ENCODE measurements around the gene ZNF234. TPM values are rescaled to one million over a fixed set of nuclear protein-coding genes. Genes with fewer than 3 reads are reported as not detected.

Gene ZNF234
- total and polyA plus RNA-seq, 10 donors: 2.2 to 17.6 (median 13.0) TPM

GRCh38 chr19:44204772-44205171, 63.4 kb downstream of the ZNF234 start:
- 78 to 90% (median 87%) methylated on average over 2 of the region's 2 CpGs for WGBS, 5 donors
- Histone ChIP-seq H3K4me1 (peaks cover 0 to 13% (median 8%) of the 10 kb centered on the region in 6 donors), H3K4me3 (no peak overlapping the region), H3K9me3 (peaks cover 0 to 76% (median 49%) of the 10 kb centered on the region in 8 donors), H3K27ac (no peak overlapping the region), H3K27me3 (replicated peaks in 1 of 7) (no peaks in the 10 kb centered on the region), H3K36me3 (peaks cover 0 to 3% (median 0%) of the 10 kb centered on the region in 6 donors)
- no peak for DNase-seq
- intact Hi-C loops (cut with DNase I; ENCODE audit: low total_unique reads): loop anchor here (5.0 kb wide), 1 partner anchor 37 kb away; the partner anchor contains the start of gene ZNF226
- TF ChIP-seq POLR2A (IDR thresholded peaks at IDR 0.05) (no peak), CTCF (IDR thresholded peaks at IDR 0.05 in 8 of 11, conservative IDR thresholded peaks at IDR 0.05 in 3 of 11) (no peak), POLR2AphosphoS5 (IDR thresholded peaks at IDR 0.05) (no peak)

GRCh38 chr19:44207126-44207803, 65.9 kb downstream of the ZNF234 start:
- peak overlapping the region; percentile 58 to 84 (median 68) for H3K4me3 ChIP-seq
- intact Hi-C loops (cut with DNase I; ENCODE audit: low total_unique reads): loop anchor here (5.0 kb wide), 1 partner anchor 40 kb away; the partner anchor contains the start of gene ZNF226
- H3K36me3 ChIP-seq: peaks cover 0 to 3% (median 0%) of the 10 kb centered on the region in 6 donors
- H3K27me3 ChIP-seq (replicated peaks in 1 of 7): no peaks in the 10 kb centered on the region
- peak; percentile 93 for DNase-seq
- WGBS, 5 donors: 4 to 5% (median 4%) methylated on average over 25 to 26 of the region's 26 CpGs
- TF ChIP-seq CTCF (IDR thresholded peaks at IDR 0.05 in 8 of 11, conservative IDR thresholded peaks at IDR 0.05 in 3 of 11): no peak
- peak; percentile 57 to 89 (median 85) for TF ChIP-seq POLR2AphosphoS5 (IDR thresholded peaks at IDR 0.05)
- peaks cover 0 to 51% (median 30%) of the 10 kb centered on the region in 8 donors for H3K9me3 ChIP-seq
- peaks cover 0 to 18% (median 13%) of the 10 kb centered on the region in 6 donors for H3K4me1 ChIP-seq
- peak overlapping the region; percentile 73 to 93 (median 91) for H3K27ac ChIP-seq

Other genes starting within 250 kb of the ZNF234 start
- 10 to 100 TPM; 12.9 to 24.5 (median 16.2) TPM for gene ZNF45, start 206.3 kb upstream of the ZNF234 start, total RNA-seq
- 1 to 10 TPM; 3.9 to 6.1 (median 5.4) TPM for gene ZNF45, start 206.3 kb upstream of the ZNF234 start, polyA plus RNA-seq
- 1 to 10 TPM; 3.4 to 8.7 (median 6.3) TPM for gene ZNF221, start 190.3 kb upstream of the ZNF234 start, total RNA-seq
- gene ZNF221, start 190.3 kb upstream of the ZNF234 start, polyA plus RNA-seq: under 1 TPM; 0.09 to 0.58 (median 0.29) TPM
- gene ZNF155, start 157.4 kb upstream of the ZNF234 start, total RNA-seq: 10 to 100 TPM in 5 of 7 donors, 1 to 10 TPM in 2; 9.7 to 18.2 (median 11.8) TPM
- 1 to 10 TPM; 5.1 to 6.1 (median 5.3) TPM for gene ZNF155, start 157.4 kb upstream of the ZNF234 start, polyA plus RNA-seq
- 10 to 100 TPM in 2 of 7 donors, 1 to 10 TPM in 5; 7.9 to 15.2 (median 8.9) TPM for gene ZNF230, start 138.6 kb upstream of the ZNF234 start, total RNA-seq
- 1 to 10 TPM; 2.4 to 3.0 (median 2.7) TPM for gene ZNF230, start 138.6 kb upstream of the ZNF234 start, polyA plus RNA-seq
- 10 to 100 TPM in 1 of 7 donors, 1 to 10 TPM in 6; 4.6 to 12.5 (median 5.8) TPM for gene ZNF222, start 116.2 kb upstream of the ZNF234 start, total RNA-seq
- gene ZNF222, start 116.2 kb upstream of the ZNF234 start, polyA plus RNA-seq: 1 to 10 TPM; 3.4 to 4.8 (median 4.0) TPM
- gene ZNF223, start 89.5 kb upstream of the ZNF234 start, total RNA-seq: 1 to 10 TPM; 3.7 to 9.9 (median 6.3) TPM
- 1 to 10 TPM; 2.7 to 2.9 (median 2.9) TPM for gene ZNF223, start 89.5 kb upstream of the ZNF234 start, polyA plus RNA-seq
- gene ZNF284, start 69.4 kb upstream of the ZNF234 start, total RNA-seq: 1 to 10 TPM; 1.8 to 3.8 (median 3.0) TPM
- gene ZNF284, start 69.4 kb upstream of the ZNF234 start, polyA plus RNA-seq: 1 to 10 TPM in 1 of 3 donors, under 1 TPM in 2; 0.59 to 1.3 (median 0.82) TPM
- 10 to 100 TPM; 39.4 to 61.8 (median 49.8) TPM for gene ZNF224, start 47.2 kb upstream of the ZNF234 start, total RNA-seq
- 10 to 100 TPM; 15.9 to 26.6 (median 22.6) TPM for gene ZNF224, start 47.2 kb upstream of the ZNF234 start, polyA plus RNA-seq
- gene ZNF225, start 28.2 kb upstream of the ZNF234 start, total RNA-seq: 1 to 10 TPM; 5.0 to 9.4 (median 6.6) TPM
- gene ZNF225, start 28.2 kb upstream of the ZNF234 start, polyA plus RNA-seq: 1 to 10 TPM; 1.4 to 2.0 (median 1.7) TPM
- 10 to 100 TPM; 21.5 to 40.0 (median 29.3) TPM for gene ZNF226, start 23.5 kb downstream of the ZNF234 start, total RNA-seq
- gene ZNF226, start 23.5 kb downstream of the ZNF234 start, polyA plus RNA-seq: 10 to 100 TPM; 14.4 to 20.9 (median 15.8) TPM
- gene ZNF227, start 71.0 kb downstream of the ZNF234 start, total RNA-seq: 10 to 100 TPM; 23.0 to 32.6 (median 30.2) TPM
- gene ZNF227, start 71.0 kb downstream of the ZNF234 start, polyA plus RNA-seq: 1 to 10 TPM; 4.7 to 8.1 (median 5.5) TPM
- gene ZNF233, start 118.3 kb downstream of the ZNF234 start, total RNA-seq: 1 to 10 TPM in 6 of 7 donors, under 1 TPM in 1; 0.75 to 2.3 (median 1.4) TPM
- gene ZNF233, start 118.3 kb downstream of the ZNF234 start, polyA plus RNA-seq: under 1 TPM; 0.15 to 0.49 (median 0.42) TPM
- gene ZNF235, start 163.5 kb downstream of the ZNF234 start, total RNA-seq: 10 to 100 TPM in 4 of 7 donors, 1 to 10 TPM in 3; 8.7 to 14.6 (median 11.6) TPM
- 1 to 10 TPM; 2.4 to 4.7 (median 2.7) TPM for gene ZNF235, start 163.5 kb downstream of the ZNF234 start, polyA plus RNA-seq
- gene ZNF112, start 215.1 kb downstream of the ZNF234 start, total RNA-seq: 1 to 10 TPM; 2.7 to 4.7 (median 3.8) TPM
- gene ZNF112, start 215.1 kb downstream of the ZNF234 start, polyA plus RNA-seq: 1 to 10 TPM in 2 of 3 donors, under 1 TPM in 1; 0.62 to 1.3 (median 1.0) TPM